A673 (cell line): ENCODE results near the gene JUP.

Source experiments
- CTCF ChIP-seq: fragments of 300-800, 200-600 bp; sonication (generic); conservative IDR thresholded peaks from 2 replicates; pipeline ENCODE4 v1.5.1; 2017; ENCODE audit warnings: low read depth, mild to moderate bottlenecking, antibody characterized with exemption, low read length, moderate library complexity, mixed read lengths
- EZH2 ChIP-seq: fragments of 200-600 bp; sonication (generic); IDR thresholded peaks from 2 replicates; pipeline ENCODE4 v1.6.1; 2017; ENCODE audit warnings: borderline replicate concordance, low read depth, mild to moderate bottlenecking, mixed read lengths, antibody characterized with exemption, low read length; ENCODE audit not compliant: poor library complexity, severe bottlenecking

GRCh38 chr17:41796121-41796895, 9.8 kb upstream of the JUP start:
- TF ChIP-seq CTCF (no peak), EZH2 (no peak)
